IgD-negative memory B cell (primary cell): ENCODE data around the gene CREB3L2. TPM values are rescaled to one million over a fixed set of nuclear protein-coding genes. Genes with fewer than 3 reads are reported as not detected.
A peak's percentile ranks its signal among the peaks of the same experiment; 100 is the strongest.

ENCODE experiments used
- H3K27ac Mint-ChIP-seq, 3 donors: one replicate each; pipeline ENCODE4 v1.8.0; 2020 to 2022; ENCODE audit warnings: mild to moderate bottlenecking in 3 of 3, mixed read lengths in 3 of 3, moderate library complexity in 1 of 3
- H3K27me3 Mint-ChIP-seq: one replicate; pipeline ENCODE4 v1.8.0; 2021; ENCODE audit warnings: mixed read lengths
- H3K36me3 Mint-ChIP-seq: one replicate; pipeline ENCODE4 v1.8.0; 2020; ENCODE audit warnings: mild to moderate bottlenecking, mixed read lengths
- H3K4me1 Mint-ChIP-seq, 3 donors: one replicate each; pipeline ENCODE4 v1.8.0; 2020 to 2022; ENCODE audit warnings: mixed read lengths in 3 of 3, mild to moderate bottlenecking in 1 of 3
- H3K4me3 Mint-ChIP-seq, 4 donors: one replicate each; pipeline ENCODE4 v1.8.0; 2020 to 2022; ENCODE audit warnings: mild to moderate bottlenecking in 4 of 4, mixed read lengths in 4 of 4, moderate library complexity in 3 of 4
- H3K9me3 Mint-ChIP-seq, 3 donors: one replicate each; pipeline ENCODE4 v1.8.0; 2020 to 2021; ENCODE audit warnings: mixed read lengths in 3 of 3, mild to moderate bottlenecking in 1 of 3
- polyA plus RNA-seq: library from polyadenylated mRNA; unstranded; fragments of 300-500 nt; fragmentation: Illumina TruSeq; gene quantifications from one replicate; pipeline ENCODE4 v1.2.3, GENCODE V29; 2021

Gene CREB3L2
- polyA plus RNA-seq, 1 donor from 2014 or later, result 4.9 TPM

- Mint-ChIP-seq H3K27ac (no peak overlapping the region), H3K4me3 (no peak overlapping the region), H3K27me3 (peaks cover 21% of the 10 kb centered on the region), H3K9me3 (peaks cover 0 to 4% (median 2%) of the 10 kb centered on the region in 3 donors), H3K4me1 (no peaks in the 10 kb centered on the region), H3K36me3 (no peaks in the 10 kb centered on the region)
Observed at GRCh38 chr7:137850972-137851945, 150.6 kb downstream of the CREB3L2 start.

- no peak overlapping the region for H3K27ac Mint-ChIP-seq
- peaks cover 0 to 4% (median 0%) of the 10 kb centered on the region in 3 donors for H3K4me1 Mint-ChIP-seq
- H3K36me3 Mint-ChIP-seq, result no peaks in the 10 kb centered on the region
- H3K27me3 Mint-ChIP-seq, result peaks cover 26% of the 10 kb centered on the region
- H3K4me3 Mint-ChIP-seq, result no peak overlapping the region
- H3K9me3 Mint-ChIP-seq, result peaks cover 0 to 4% (median 2%) of the 10 kb centered on the region in 3 donors
Observed at GRCh38 chr7:137850571-137850970, 151.3 kb downstream of the CREB3L2 start.

GRCh38 chr7:137848095-137848494, 153.8 kb downstream of the CREB3L2 start:
- Mint-ChIP-seq H3K36me3 (no peaks in the 10 kb centered on the region), H3K9me3 (peaks cover 0 to 4% (median 2%) of the 10 kb centered on the region in 3 donors), H3K4me3 (no peak overlapping the region), H3K27ac (peak overlapping the region in 1 of 3 donors; percentile 6), H3K4me1 (peaks cover 0 to 4% (median 0%) of the 10 kb centered on the region in 3 donors), H3K27me3 (peaks cover 36% of the 10 kb centered on the region)

GRCh38 chr7:137847568-137848050, 154.3 kb downstream of the CREB3L2 start:
- peaks cover 0 to 4% (median 2%) of the 10 kb centered on the region in 3 donors for H3K9me3 Mint-ChIP-seq
- H3K4me3 Mint-ChIP-seq, result peak overlapping the region in 2 of 4 donors; percentile 19 to 49
- H3K27me3 Mint-ChIP-seq, result peaks cover 36% of the 10 kb centered on the region

GRCh38 chr7:137846827-137847567, 154.9 kb downstream of the CREB3L2 start, which contains the start of gene DGKI:
Gene DGKI (minus strand): TSS chr7:137846974.
- Mint-ChIP-seq H3K36me3 (no peaks in the 10 kb centered on the region), H3K4me1 (peaks cover 0 to 4% (median 0%) of the 10 kb centered on the region in 3 donors), H3K27ac (no peak within 1 kb of the TSS), H3K9me3 (peaks cover 0 to 4% (median 2%) of the 10 kb centered on the region in 3 donors), H3K4me3 (peak within 1 kb of the TSS in 2 of 4 donors; percentile 56 to 80), H3K27me3 (peaks cover 35% of the 10 kb centered on the region)

More at GRCh38 chr7:137847568-137848050, 154.3 kb downstream of the CREB3L2 start:
- Mint-ChIP-seq H3K27ac (no peak overlapping the region), H3K4me1 (peaks cover 0 to 4% (median 0%) of the 10 kb centered on the region in 3 donors), H3K36me3 (no peaks in the 10 kb centered on the region)

GRCh38 chr7:137846549-137846826, 155.4 kb downstream of the CREB3L2 start:
- peaks cover 0 to 4% (median 0%) of the 10 kb centered on the region in 3 donors for H3K4me1 Mint-ChIP-seq
- no peak overlapping the region for H3K4me3 Mint-ChIP-seq
- peaks cover 34% of the 10 kb centered on the region for H3K27me3 Mint-ChIP-seq
- H3K27ac Mint-ChIP-seq, result no peak overlapping the region
- peaks cover 0 to 4% (median 2%) of the 10 kb centered on the region in 3 donors for H3K9me3 Mint-ChIP-seq
- no peaks in the 10 kb centered on the region for H3K36me3 Mint-ChIP-seq

GRCh38 chr7:137844677-137845425, 157.0 kb downstream of the CREB3L2 start:
- Mint-ChIP-seq H3K36me3 (no peaks in the 10 kb centered on the region), H3K27ac (no peak overlapping the region), H3K4me3 (no peak overlapping the region), H3K27me3 (peaks cover 39% of the 10 kb centered on the region), H3K9me3 (peaks cover 0 to 4% (median 2%) of the 10 kb centered on the region in 3 donors), H3K4me1 (peaks cover 0 to 4% (median 0%) of the 10 kb centered on the region in 3 donors)

- Mint-ChIP-seq H3K4me3 (no peak overlapping the region), H3K27me3 (peaks cover 17% of the 10 kb centered on the region), H3K27ac (no peak overlapping the region), H3K36me3 (no peaks in the 10 kb centered on the region), H3K4me1 (no peaks in the 10 kb centered on the region), H3K9me3 (peaks cover 0 to 2% (median 0%) of the 10 kb centered on the region in 3 donors)
Observed at GRCh38 chr7:137839903-137840779, 161.7 kb downstream of the CREB3L2 start.

GRCh38 chr7:137838706-137839315, 163.1 kb downstream of the CREB3L2 start:
- Mint-ChIP-seq H3K4me1 (no peaks in the 10 kb centered on the region), H3K4me3 (no peak overlapping the region), H3K9me3 (peaks cover 0 to 4% (median 0%) of the 10 kb centered on the region in 3 donors), H3K36me3 (no peaks in the 10 kb centered on the region), H3K27ac (no peak overlapping the region), H3K27me3 (peaks cover 9% of the 10 kb centered on the region)

- H3K4me3 Mint-ChIP-seq, result no peak overlapping the region
- peaks cover 0 to 17% (median 10%) of the 10 kb centered on the region in 3 donors for H3K9me3 Mint-ChIP-seq
- H3K4me1 Mint-ChIP-seq, result no peaks in the 10 kb centered on the region
- H3K27me3 Mint-ChIP-seq, result peaks cover 9% of the 10 kb centered on the region
- no peak overlapping the region for H3K27ac Mint-ChIP-seq
- no peaks in the 10 kb centered on the region for H3K36me3 Mint-ChIP-seq
Observed at GRCh38 chr7:137836541-137836940, 165.3 kb downstream of the CREB3L2 start.

- peaks cover 0 to 21% (median 11%) of the 10 kb centered on the region in 3 donors for H3K9me3 Mint-ChIP-seq
- H3K27me3 Mint-ChIP-seq, result peaks cover 9% of the 10 kb centered on the region
- H3K27ac Mint-ChIP-seq, result no peak overlapping the region
- no peaks in the 10 kb centered on the region for H3K4me1 Mint-ChIP-seq
- H3K36me3 Mint-ChIP-seq, result no peaks in the 10 kb centered on the region
- H3K4me3 Mint-ChIP-seq, result no peak overlapping the region
Observed at GRCh38 chr7:137836113-137836509, 165.8 kb downstream of the CREB3L2 start.

- no peak overlapping the region for H3K4me3 Mint-ChIP-seq
Observed at GRCh38 chr7:137835486-137836112, 166.3 kb downstream of the CREB3L2 start.

GRCh38 chr7:137834552-137834951, 167.3 kb downstream of the CREB3L2 start:
- Mint-ChIP-seq H3K4me3 (no peak overlapping the region), H3K4me1 (no peaks in the 10 kb centered on the region), H3K27ac (no peak overlapping the region), H3K36me3 (no peaks in the 10 kb centered on the region), H3K27me3 (peaks cover 4% of the 10 kb centered on the region), H3K9me3 (peaks cover 0 to 23% (median 17%) of the 10 kb centered on the region in 3 donors)

More at GRCh38 chr7:137835486-137836112, 166.3 kb downstream of the CREB3L2 start:
- H3K36me3 Mint-ChIP-seq, result no peaks in the 10 kb centered on the region
- no peaks in the 10 kb centered on the region for H3K4me1 Mint-ChIP-seq
- H3K9me3 Mint-ChIP-seq, result peaks cover 0 to 23% (median 17%) of the 10 kb centered on the region in 3 donors
- H3K27me3 Mint-ChIP-seq, result peaks cover 9% of the 10 kb centered on the region
- H3K27ac Mint-ChIP-seq, result no peak overlapping the region
